ENCODE results near the gene IHH. TPM values are rescaled to one million over a fixed set of nuclear protein-coding genes. Genes with fewer than 3 reads are reported as not detected.

The IHH gene
- total RNA-seq, 1 donor from 2014 or later: not detected

DNA sequence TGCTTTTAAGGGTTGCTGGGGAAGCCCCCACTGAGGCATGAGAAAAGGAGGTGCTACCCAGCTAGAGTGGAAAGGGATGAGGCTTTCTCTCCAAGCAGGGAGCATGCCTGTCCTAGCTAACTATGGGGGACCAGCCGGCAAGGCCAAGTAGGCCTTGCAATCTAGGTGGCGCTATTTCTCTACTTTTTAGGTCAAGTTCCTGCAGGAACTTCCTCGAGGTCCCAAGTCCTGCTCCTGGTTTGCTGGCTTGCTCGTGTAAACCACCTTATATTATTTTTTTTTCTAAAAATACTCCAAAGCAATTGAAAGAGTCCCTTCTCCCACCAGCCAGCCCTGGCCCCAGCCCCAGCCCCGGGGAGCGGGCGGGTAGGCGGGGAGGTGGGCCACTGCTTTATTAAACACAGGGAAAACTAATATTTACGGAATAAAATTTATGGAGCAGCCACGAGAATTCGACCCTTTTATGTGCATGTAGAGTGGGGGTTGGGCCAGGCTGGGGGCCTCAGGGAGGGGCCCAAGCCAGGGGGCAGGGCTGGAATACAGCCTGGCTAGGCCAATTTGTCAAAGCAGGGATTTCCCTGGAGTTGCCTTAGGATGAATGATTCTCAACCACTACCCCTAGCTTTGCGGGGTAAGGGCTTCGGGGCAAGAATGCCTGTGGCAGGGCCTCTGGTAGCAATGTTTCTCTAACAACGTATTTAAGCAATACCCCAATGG, 12.8 kb upstream of the IHH start:
- DNase-seq: peak; percentile 74

GRCh38 chr2:219072741-219073250, 12.1 kb upstream of the IHH start:
- no peak for DNase-seq

GRCh38 chr2:219071131-219071816, 10.6 kb upstream of the IHH start:
- DNase-seq: no peak

DNA sequence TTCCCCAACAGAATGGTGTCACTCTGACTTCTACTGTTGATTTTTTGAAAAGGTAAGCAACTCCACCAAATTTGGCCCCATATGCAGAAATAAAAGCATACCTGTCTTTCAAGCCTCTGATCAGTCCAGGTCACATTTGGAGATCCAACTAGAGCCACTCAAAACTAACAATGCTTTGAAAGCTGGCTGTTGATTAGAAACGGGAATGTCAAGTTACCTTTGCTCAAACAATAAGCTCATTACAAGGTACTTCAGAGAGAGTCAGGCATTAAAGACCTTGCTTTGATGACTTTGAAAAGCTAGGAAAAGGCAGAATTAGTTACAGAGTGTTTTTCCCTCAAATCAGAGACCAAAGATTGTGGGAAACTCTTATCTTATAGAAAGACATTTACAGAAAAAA, 4.8 kb upstream of the IHH start:
- DNase-seq: no peak

DNA sequence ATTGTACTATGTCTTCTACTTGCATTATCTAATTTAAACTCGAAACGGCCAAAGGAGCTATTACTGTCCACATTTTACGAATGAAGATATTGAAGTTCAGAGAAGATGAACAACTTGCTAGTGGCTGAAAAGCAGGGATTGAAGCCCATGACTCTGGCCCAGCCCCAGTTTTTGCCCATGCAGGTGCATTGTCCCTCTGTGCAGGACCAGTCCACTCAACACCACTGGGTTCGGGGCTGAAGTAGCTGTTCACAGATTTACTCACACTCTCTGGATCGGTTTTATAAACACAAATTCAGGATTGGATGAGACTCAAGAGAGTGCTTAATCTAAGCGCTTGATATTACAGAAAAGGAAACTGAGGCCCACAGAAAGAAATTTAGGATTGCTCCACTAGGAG, 1.4 kb upstream of the IHH start:
- DNase-seq: no peak

DNA sequence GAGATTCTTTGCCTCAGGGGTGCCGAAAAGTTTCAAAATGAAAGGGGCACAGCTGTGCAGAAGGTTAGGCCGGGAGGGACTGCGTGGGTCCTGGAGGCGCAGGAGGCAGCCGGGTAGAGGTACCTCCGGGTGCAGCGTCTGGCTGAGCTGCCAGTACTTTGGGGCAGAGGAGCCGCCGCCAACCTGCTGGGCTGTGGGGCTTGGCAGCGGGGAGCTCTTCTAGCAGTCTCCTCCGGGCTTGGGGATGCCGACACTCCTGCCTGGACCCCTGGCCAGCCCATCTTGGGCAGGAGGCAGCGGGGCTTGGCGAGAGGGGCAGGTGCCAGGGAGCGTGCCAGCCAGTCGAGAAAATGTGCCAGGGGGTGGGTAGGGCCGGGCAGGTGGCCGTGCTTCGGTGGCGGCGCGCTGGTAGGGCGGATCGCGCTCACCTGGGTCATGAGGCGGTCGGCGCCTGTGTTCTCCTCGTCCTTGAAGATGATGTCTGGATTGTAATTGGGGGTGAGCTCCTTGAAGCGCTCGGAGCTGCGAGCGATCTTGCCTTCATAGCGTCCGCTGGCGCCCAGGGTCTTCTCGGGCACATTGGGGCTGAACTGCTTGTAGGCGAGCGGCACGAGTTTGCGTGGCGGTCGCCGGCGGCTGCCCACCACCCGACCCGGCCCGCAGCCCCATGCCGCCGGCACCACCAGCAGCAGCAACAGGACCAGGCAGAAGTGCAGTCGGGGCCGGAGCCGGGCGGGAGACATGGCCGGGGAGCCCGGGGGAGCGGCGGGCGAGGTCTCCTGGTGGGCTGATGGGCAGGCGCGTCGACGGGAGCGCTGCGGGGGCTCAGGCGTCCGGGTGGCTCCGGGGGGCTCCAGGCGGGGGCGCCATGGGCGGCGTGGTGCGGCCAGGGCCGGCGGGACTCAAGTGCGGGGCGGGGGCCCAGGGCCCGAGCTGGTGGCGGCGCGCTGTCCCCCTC, 717 bp downstream of the IHH start:
- no peak for DNase-seq

- DNase-seq: no peak
Measured at GRCh38 chr2:219059375-219059724, 1.4 kb downstream of the IHH start.

GRCh38 chr2:219058541-219059374, 2.0 kb downstream of the IHH start:
- no peak for DNase-seq

DNA sequence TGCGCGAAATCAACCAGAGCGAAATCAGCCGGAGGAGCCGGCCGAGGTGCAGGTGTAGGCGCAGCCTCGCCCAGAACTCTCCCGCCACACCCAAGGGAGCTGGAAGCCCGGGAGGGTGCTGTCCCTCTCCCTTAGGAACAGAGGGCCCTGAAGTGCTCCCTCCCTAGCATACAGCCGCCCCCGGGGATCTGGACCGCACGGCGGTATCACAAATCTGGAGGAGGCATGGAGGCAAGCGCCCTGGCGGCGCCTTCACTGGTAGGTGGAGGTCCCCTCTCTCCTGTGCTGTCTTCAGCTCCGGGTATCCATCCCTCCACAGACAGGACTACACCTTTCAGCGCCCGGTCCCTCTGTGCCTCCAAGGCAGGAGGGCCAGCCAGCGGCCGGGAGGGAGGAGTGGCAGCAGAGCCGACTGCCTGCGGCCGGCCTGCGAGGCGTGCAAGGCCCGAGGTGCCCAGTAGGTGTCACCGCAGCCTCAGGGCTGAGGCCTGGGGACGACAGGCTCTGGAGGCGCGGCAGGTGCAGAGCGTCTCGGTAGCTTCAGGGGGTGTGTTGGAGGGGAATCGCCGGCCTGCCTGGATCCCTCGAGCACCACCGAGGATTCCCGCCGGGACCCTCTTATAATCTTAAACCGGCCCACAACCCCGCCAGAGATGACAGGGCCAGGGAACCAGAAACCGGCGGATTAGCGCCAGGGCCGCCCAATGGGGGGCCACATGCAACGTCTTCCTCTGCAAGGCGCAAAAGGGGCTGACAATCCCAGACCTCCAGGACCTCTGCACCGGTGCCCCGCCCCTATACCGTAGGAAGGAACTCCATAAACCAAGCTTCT, 2.8 kb downstream of the IHH start:
- peak; percentile 75 for DNase-seq

- no peak for DNase-seq
Measured at GRCh38 chr2:219056896-219057708, 3.6 kb downstream of the IHH start.

- no peak for DNase-seq
Measured at GRCh38 chr2:219056176-219056895, 4.4 kb downstream of the IHH start.

- DNase-seq: no peak
Measured at GRCh38 chr2:219054956-219055903, 5.5 kb downstream of the IHH start.

DNA sequence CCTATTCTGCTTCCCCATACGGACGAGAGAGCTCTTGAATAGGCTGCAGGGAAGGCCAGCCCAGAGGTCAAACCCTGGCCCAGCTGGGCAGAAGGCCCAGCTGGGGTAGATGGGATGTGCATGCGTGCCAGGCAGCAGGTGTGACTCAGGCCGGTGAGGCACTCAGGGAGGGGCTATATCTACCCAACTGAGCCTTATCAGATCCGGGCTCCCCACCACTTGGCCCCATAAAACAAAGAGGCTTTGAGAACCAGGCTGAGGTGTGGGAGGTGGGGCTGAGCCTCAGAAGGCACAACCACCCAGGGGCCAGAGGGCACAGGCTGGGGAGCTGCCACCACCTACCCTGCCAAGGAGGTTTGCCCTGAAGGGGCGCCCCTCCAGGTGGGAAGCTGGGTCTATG, 11.4 kb downstream of the IHH start:
- DNase-seq: no peak

GRCh38 chr2:219045937-219046550, 14.7 kb downstream of the IHH start:
- DNase-seq: peak; percentile 70

GRCh38 chr2:219042750-219043149, 18.0 kb downstream of the IHH start:
- DNase-seq: no peak

DNA sequence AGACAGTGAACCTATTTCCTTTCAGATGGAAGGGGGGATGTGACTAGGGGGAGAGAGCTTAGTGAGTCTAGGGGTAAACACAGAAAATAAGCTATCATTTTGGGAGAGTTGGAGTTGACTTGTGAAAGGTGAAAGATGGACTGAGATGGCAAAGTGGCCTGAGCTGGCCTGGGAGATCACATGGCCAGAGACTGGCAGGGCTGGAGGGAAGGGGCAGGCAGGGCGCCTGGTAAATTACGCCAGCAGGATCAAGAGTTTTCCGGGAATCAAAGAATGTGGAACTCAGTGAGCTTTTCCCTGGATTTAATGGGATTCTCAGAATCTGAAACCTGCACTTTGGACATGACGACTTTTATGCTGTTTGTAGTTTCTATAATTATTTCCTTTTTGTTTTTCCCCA, 18.6 kb downstream of the IHH start:
- DNase-seq: no peak

- DNase-seq: peak; percentile 21
Measured at GRCh38 chr2:219041252-219041651, 19.5 kb downstream of the IHH start, which contains the start of gene CFAP65. Gene CFAP65, minus strand, starts transcription at chr2:219041516. Its CDS starts 2,468 bp downstream, at chr2:219039048.
